Germinal center (tissue), 1 donor: ENCODE results near the gene JAG1.
A peak's percentile ranks its signal among the peaks of the same experiment; 100 is the strongest.

Source experiments
- DNase-seq: peaks from one replicate; pipeline ENCODE4 v3.0.0; 2012; ENCODE audit warnings: mixed read lengths, low spot score

Gene JAG1

DNA sequence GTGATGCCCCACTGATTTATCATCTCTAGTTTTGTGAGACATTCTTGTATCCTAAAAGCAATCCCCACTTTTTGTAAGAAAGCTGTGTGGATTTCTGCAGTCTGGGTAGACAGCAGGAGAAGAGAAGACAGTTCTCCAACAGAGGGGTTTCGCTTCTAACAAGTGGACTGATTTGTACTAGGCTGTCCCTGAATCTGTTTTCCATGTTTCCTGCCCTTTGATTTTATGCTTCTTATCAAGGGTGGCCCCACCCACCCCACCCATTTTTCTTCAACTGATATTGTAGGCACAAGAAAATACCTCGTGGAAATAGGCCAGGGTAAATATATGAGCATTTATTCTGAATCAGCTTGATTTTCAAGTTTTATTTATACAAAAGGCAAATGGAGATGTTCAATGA is 25.7 kb upstream of the JAG1 start:
- no peak for DNase-seq

DNA sequence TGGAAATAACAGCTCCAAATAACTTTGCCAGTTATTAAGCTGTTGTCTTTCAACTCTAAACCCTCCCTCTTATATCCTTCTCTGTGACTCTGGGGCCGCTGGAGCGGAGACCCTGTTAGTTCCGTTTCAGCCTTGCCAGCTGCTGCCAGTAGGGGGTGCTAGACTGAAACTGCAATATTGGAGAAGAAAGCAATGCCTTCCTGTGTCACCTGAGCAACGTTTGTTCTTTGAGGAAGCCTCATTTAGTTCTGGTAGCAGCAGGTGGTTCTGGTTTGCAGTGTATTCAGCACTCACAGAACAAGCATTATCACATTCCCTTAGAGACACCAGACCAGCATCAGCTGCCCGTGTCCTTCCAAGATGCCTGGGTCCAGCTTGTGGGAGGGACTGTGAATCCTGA is 22.9 kb upstream of the JAG1 start:
- peak; percentile 52 for DNase-seq

DNA sequence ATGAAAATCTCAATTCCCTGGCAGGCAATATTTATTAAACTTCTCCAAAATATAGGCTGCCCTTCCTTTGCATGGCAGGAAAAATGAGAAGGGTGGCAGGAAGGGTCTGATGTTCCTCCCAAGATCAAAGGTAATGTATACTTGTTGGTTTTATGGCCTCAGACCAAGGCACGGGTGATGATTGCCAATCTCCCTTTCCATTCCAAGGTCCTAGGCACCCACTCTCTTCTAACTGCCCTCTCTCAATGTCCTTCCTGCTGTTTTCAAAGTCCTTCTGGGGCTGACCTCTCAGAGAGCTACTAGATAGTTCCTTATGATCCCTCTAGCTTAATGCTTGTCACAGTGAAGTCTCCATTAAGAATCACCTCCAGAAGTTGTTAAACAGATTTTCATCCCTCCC is 15.6 kb upstream of the JAG1 start:
- DNase-seq = no peak

GRCh38 chr20:10687895-10688294 is 14.1 kb upstream of the JAG1 start:
- no peak for DNase-seq

- no peak for DNase-seq
Observed at GRCh38 chr20:10686356-10687133, 12.7 kb upstream of the JAG1 start.

DNA sequence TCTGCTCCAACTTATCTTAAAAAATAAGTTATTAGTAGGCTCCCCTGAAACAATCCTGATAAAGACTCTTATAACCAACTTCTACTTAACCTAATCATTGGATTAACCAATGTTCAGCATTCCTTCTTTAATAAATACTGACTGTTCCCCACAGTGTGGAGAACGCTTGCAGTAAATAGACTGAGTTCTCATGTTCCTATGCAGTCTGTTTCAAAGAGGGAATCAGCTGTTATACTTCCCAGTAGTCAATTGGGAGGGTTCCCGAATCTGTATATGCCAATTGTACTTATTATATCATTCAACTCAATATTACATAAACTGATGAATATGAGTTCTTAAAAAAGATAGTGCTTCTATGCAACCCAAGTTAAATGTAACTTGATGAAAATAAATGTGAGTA is 9.7 kb upstream of the JAG1 start:
- DNase-seq = no peak

GRCh38 chr20:10682939-10683338 is 9.1 kb upstream of the JAG1 start:
- DNase-seq = no peak

GRCh38 chr20:10681494-10681893 is 7.7 kb upstream of the JAG1 start:
- no peak for DNase-seq

GRCh38 chr20:10680571-10680970 is 6.8 kb upstream of the JAG1 start:
- DNase-seq = no peak

DNA sequence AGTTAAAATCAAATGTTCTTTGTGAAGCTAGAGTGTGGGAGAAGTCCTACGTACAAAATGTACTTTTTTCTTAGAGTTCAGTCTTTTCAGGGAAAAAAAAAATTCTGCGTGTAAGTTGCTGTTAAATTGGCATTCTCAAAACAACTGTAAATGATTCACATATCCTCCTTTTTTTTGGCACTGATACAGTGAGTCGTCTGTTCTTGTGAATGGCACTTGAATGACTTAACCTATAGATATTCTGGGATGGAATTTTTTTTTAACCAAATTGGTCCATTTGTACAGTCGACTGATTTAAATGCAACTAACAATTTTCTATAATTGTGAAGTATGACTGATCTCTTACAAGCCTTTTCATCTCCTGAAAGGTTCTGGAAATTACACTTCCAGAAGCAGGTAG is 5.5 kb upstream of the JAG1 start:
- DNase-seq = no peak

DNA sequence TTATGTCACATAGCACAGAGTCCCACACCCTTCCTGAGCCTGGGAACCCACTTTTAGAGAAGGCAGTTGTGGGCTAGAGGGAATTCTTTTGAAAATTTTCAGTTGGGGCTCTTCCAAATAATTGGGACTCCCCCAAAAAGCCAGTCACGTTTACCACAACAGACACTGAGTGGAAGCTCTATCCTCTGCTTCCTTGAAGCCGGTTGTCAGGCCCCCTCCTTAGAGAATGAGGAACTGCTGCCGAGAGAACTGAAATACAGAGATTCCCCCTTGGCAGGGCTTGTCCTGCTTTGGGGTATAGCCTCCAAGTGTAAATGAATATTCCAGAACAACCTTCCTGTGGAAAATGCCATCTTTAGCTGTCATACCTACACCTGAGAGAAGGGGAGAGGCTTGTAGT is 2.7 kb upstream of the JAG1 start:
- DNase-seq = no peak

DNA sequence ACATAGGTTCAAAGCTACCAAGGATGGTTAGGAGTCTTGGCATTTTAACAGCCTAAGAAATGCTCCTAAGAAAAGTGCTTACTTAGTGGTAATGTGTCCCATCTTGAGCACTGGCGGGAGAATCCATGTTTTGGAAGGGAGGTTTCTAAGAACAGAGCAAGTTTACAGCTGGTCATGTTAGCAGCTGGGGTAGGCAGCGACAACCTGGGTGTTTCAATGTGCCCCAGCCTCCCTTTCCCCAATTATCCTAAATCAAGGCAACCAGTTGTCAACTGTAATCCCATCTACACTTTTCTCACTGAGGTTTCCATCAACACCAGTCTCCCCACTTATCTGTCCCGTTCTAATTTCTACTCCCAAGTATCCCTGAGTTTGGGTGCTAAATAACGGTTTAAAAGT is 1.6 kb upstream of the JAG1 start:
- DNase-seq = no peak

GRCh38 chr20:10674684-10675449 is 1.1 kb upstream of the JAG1 start:
- peak; percentile 82 for DNase-seq

GRCh38 chr20:10673176-10673841 is 490 bp downstream of the JAG1 start:
- peak; percentile 35 for DNase-seq

DNA sequence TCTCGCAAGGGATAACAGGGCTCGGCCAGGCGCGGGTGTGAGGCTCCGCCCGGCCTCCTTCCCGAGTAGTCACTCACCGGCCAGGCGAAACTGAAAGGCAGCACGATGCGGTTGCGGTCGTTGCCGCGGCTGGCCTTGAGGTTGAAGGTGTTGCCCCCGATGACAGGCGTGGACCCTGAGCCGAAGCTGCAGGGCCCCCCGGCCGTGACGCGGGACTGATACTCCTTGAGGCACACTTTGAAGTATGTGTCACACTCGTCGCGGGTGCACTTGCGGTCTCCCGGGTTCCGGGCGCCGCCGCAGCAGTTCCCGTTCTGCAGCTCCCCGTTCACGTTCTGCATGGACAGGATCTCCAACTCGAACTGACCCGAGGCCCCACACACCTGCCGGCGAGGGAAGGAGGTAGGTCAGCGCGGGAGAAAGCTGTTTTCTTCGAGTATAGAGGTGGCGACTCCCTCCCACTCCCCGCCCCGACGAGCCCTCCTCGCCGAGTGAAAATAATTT is 1.1 kb downstream of the JAG1 start:
- peak; percentile 24 for DNase-seq

GRCh38 chr20:10671919-10672623 is 1.7 kb downstream of the JAG1 start:
- DNase-seq = peak; percentile 12

GRCh38 chr20:10671221-10671918 is 2.4 kb downstream of the JAG1 start:
- DNase-seq = peak; percentile 59

DNA sequence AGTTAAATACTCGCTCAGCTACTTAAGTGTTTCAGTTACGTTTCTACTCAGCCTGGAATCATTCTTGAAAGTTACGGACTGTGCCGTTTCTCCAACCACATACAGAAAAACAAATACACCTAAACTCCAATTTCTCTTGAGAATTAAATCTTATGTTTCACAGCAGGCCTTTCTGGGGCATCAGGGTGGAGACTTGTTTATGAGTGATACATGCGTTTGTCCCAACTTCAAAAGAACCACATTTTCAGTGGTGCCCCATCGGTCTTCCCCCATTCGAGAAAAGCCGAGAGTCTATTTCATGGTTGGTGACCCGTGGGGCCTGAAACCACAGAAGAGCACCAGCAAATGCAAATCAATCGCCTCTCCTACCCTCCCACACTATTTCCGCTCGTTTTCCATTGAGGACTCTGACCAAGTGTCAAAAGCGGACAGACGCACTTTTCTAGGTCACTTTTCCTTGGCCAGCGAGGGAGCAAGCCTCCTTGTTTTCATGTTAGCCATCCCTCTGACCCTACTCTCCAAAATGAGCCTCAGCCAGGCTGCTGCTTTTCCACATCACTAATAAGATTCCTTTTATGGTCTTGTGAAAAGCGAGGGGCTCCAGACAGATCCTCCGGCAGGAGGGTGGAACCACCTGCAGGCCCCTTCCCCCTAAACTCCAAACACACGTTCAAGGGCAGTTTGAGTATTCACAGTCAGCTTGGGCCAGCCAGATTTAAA is 3.1 kb downstream of the JAG1 start:
- peak; percentile 17 for DNase-seq

DNA sequence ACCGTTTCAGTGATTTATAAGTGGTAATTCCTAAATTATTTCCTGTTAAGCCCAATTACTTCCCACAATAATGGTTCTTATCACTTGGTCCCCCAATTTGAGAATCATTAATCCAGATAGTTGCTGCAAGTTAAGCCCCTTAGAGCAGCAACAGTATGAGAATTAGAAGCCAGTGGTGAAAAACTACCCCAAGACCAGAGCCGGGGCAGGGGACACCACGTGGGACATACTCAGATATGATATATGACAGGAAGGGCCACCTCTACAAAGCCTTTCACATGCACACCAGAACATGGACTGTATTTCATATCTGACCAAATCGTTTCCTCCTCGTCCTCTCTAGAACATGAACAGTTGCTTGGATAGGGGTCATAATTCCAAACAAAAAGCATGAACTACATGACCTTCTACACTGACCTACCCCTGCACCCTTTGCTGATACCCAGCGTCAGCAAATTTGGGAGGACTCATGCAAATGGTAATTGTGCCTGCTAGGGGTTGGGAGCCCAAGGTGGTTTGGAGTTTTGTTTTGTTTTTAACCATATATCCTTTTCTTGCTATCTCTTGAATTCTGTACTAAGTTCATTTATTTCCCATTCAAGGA is 3.9 kb downstream of the JAG1 start:
- DNase-seq = no peak

DNA sequence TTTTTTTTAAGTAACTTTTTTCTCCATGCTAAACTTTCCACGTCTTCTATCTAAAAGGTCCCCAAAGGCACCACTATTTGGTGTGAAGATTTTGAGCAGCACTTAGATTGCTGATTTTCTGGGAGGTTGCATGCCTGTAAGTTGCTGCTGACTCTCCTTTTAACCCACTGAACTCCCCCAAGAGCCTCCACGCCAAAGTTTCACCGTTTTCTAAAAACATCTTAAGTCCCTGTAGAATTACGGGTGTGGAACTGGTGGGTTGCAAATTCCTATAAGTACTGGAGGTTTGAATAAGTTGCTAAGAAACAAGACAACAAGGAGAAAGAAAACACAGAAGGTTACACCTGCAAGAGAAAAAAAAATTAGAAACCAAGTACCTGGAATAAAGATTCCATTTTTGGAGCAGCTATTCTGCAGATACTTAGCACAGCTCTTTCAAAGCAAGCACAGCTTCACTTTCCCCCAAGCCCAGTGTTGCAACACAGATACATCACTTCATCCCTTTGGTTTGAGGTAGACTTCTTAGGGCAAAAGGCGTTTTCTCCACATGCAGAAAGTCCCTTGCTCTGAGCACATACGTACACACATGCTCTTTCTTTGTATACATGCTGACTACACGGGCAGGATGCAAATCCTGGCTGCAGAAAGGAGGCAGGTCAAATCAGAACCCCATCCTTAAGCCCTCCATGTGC is 5.0 kb downstream of the JAG1 start:
- no peak for DNase-seq
